Epithelial cell of prostate (primary cell): ENCODE measurements around the gene MAP1LC3A.

ENCODE experiments used
- DNase-seq: peaks from one replicate; pipeline ENCODE4 v3.0.0-alpha.2; 2011; ENCODE audit warnings: low read depth, low spot score
- H3K27ac ChIP-seq: fragments of 450-650 bp; 2 replicates; pipeline ENCODE4 v1.5.1; 2017; ENCODE audit warnings: mild to moderate bottlenecking

Gene MAP1LC3A

DNA sequence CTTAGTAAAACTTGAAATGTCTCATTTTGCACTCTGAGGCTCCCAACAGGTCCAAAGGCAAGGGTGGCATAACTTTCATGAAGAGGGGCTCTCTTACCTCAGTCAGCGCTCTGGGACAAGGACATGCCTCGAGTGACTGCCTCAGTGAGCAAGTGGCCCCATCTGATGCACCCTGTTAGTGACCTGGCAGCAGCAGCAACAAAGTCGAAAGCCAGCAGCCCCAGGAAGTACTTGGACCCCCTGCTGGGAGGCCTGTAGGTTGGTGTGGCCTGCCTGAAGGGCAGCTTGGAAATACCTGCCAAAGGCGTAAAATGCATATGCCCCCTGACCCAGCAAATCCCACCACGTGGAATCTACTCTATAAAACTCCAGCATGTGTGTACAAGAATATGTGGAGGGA, 13.2 kb downstream of the MAP1LC3A start:
- DNase-seq: no peak
- no peak overlapping the region for H3K27ac ChIP-seq

DNA sequence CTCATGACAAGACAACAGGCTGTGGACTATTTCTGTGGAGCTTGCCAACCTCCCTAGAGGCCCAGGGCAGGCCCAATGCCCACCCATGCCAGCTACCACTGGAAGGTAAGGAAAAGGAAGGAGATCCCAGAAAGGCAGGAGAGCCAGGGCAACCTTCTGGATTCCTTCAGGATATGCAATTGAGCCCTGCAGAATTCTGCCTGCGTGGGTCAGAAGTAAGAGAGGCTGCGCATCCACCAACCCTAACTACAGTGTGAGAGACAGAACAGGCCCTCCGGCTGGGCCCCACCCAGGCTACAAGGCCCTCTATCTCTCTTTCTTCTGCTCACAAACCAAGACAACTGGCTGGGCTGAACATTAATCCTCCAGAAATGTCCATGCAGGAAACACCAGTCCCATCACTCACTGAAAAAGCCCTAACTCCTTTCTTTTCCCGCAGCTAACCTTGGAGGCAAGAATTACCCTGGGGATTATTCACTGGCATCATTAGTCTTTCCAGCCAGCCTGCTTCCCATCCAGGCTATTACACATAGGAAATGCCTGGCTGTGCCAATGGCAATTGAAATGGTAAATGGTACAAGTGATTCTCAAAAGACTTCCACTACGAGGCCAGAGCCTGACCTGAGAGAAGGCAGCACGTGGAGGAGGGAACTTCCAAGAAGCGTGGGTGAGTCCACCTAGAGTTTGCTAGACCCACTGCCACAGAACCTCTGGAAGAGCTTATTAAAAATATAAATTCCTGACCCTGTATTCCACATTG, 15.2 kb downstream of the MAP1LC3A start:
- H3K27ac ChIP-seq: no peak overlapping the region
- DNase-seq: no peak

DNA sequence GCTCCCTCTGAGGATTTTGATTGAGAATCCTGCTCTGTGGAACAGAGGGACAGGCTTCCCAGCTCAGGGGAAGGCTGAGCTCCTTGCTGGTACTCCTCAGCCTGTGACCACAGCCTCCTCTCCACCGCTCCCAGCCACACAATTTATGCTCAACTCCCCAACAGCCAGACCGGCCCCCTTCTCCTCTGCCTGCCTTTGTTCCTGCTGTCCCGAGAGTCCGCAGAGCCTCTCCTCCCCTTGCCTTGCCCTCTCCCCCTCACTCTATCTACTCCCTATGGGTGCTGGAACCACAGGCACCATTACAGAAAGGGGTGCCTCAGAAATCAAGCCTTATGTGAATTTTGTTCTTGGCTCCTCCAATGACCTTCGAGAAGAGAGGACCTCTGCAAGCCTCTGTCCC, 15.9 kb downstream of the MAP1LC3A start:
- no peak overlapping the region for H3K27ac ChIP-seq
- DNase-seq: no peak

DNA sequence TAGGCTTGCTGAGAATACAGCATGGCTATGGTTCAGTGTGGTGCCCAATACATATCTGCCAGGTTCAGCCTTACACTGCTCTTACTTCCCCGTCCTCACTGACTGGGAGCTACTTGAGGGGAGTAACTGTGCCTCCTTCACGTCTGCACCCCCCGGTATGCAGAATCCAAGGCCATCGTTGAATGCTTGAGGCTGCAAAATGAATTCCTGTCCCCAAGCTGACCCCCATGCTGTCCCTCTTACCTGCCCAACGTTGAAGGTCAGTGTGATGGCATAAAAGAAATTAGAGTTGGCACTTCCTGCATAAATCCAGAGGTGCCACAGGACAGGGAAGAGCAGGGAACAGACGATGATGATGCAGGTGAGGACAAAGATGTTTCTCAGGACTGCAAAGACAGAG, 16.3 kb downstream of the MAP1LC3A start:
- H3K27ac ChIP-seq: no peak overlapping the region
- no peak for DNase-seq

DNA sequence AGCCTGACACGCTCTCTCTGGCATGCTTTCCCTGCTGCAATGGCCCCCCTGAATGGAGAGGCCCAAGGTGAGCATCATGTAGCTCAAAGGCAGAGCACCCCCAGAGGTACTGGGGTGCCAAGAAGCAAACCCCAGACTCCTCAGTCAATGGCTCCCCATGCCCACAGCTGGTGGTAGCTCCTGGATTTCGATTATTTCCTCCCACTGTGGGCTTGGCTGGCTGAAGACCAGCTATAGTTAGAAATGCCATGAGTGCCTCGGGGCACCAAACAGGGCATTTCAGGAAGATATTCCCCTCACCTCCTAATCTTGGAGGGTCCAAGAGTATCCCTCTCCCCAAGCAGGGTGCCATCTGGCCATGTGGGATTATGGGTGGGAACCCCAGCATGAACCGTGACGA, 16.8 kb downstream of the MAP1LC3A start:
- H3K27ac ChIP-seq: no peak overlapping the region
- DNase-seq: no peak

DNA sequence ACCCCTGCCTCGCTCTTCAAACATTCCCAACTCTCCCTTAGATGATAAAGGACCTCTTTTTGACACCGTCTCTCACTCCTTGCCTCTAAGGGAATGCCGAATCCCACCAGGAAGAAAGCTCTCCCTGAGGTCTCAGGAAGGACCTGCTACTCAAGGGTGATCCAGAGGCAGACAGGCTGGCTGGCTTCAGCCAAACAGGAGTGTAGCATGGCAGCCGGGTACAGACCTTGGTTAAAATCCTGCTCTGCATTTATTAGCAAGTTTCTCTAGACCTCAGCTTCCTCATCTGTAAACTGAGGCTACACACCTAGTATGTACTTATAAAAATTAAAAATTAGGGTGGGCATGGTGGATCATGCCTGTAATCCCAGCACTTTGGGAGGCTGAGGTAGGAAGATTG, 17.2 kb downstream of the MAP1LC3A start:
- H3K27ac ChIP-seq: no peak overlapping the region
- DNase-seq: no peak

DNA sequence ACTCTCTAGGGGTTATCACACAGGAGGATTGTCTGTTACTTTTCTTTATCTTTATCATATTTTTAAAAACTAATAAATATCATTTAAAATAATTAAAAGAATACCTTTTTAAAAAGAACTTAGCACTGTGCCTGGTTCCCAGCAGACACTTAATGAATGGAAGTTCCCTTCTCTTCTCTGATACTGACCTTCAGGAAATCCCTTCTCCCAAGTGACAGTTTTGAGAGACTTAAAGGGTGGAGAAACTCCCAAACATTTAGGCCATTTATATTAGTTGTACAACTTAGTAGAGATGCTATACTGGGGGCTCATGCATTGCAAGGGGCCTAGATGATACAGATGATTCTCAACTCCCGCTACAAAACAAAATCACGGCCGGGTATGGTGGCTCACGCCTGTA, 18.5 kb downstream of the MAP1LC3A start:
- H3K27ac ChIP-seq: no peak overlapping the region
- DNase-seq: no peak

DNA sequence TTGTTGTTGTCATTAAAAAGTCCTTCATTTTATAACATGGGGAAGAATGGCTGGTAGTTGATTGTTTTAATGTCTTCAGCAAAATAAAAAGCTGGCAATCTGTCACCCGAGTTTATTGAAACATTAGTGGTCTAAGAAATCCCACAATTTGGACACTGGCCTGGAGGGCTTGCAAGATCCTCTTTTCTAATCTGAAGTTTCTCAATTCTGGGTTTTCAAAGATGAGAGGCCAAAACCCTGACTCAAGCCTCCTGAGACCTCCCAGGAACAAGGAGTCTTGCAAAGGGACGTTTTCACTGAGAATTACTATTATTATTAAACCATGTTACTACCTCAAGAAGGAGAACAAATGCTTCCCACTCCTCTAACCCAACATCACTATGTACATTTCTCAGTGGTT, 19.5 kb downstream of the MAP1LC3A start:
- H3K27ac ChIP-seq: no peak overlapping the region
- DNase-seq: no peak

DNA sequence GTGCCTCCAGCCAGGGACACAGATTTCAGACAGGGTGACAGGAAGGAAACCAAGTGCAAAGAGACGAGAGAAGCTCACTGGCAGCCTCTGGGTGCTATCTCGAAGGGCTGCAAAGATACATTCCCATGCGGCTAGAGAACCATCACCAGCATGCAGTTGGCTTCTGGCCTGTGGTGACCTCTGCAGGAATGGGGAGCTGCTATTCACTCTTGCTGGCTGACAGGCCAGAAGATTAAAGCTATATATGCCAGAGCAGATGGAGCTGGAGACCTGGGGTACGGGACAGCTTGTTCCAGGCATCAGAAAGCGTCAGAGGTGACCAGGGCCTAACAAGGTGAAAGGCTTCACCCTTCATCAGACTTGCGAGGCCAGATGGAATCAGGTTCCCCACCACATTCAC, 20.0 kb downstream of the MAP1LC3A start:
- H3K27ac ChIP-seq: peak overlapping the region; percentile 40
- DNase-seq: no peak

DNA sequence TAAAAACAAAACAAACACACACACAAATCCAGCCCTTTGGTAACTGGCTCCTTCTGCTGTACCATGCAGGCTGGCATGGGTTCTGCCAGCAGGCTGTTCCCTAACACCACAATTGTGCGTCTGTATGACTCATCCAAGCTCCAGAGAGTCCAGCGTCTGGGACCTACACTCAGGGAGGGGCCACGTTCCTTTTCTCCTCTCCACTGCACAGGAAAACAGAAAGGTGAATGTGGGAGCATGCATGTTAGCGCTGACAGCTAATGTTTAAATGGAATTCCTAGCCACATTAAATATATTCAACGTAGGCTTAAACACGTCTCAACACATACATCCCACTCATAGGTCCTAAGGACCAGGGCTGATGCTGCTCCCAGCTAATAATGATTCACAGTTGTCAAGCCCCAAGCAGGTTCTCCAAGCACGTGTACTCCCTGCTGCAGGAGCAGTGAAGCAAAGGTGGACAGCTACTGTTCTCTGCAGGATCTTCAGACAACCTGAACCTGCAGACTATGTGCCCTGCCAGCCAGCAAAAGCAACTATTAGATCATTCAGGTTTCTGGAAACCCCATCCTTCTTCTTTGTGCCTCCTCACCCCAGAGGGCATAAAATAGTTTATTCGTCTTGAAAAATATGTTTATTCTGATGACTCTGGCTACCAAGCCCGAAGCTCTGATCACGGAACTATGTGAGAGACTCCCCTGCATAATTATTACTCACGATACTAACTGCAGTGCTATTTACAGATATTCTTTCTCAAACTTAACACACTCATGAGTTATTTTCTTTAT, 20.9 kb downstream of the MAP1LC3A start:
- DNase-seq: peak; percentile 95
- H3K27ac ChIP-seq: peak overlapping the region; percentile 40

DNA sequence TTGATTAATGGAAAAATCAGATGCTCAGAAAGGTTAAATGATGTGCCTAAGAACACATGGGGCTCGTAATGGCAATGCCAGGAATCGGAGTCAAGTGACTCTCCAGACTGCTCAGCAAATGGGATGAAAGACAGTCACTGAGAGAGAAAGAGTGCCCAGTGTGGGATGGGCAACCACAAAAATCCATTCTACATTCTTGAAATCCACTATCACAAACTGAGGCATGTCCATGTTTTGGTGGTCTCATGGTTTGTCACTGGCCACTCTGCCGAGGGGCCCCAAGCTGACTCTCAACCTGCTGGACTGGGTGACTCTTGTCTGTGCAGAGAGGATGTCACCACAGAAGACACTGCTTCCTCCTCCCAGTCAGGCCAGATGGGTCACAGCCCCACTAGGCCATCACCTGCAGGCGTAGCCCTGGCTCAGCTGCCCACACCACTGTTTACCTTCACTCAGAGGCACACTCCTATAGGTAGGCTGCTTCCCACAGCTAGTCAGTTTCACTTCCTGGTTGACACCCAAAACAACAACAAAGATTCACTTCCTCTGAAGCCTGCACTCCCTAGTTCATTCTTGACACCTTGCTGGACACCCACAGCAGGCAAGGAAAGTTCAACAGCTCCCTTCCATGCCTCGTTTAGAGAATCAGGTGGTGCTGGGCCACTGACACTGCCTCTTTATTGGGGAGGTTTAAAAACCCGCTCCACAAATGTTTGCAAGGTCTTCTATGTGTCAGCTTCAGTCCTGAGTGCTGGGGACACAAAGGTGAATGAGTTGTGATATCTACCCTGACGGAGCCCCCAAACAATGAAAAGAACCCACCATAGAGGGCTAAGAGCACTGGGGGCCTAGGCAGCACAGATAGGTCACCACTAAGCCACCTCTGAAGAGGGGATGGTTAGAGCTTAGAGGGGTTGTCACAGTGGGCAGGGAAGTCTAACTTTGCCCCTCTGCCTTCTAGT, 21.7 kb downstream of the MAP1LC3A start:
- peak overlapping the region; percentile 40 for H3K27ac ChIP-seq
- peak; percentile 56 for DNase-seq

DNA sequence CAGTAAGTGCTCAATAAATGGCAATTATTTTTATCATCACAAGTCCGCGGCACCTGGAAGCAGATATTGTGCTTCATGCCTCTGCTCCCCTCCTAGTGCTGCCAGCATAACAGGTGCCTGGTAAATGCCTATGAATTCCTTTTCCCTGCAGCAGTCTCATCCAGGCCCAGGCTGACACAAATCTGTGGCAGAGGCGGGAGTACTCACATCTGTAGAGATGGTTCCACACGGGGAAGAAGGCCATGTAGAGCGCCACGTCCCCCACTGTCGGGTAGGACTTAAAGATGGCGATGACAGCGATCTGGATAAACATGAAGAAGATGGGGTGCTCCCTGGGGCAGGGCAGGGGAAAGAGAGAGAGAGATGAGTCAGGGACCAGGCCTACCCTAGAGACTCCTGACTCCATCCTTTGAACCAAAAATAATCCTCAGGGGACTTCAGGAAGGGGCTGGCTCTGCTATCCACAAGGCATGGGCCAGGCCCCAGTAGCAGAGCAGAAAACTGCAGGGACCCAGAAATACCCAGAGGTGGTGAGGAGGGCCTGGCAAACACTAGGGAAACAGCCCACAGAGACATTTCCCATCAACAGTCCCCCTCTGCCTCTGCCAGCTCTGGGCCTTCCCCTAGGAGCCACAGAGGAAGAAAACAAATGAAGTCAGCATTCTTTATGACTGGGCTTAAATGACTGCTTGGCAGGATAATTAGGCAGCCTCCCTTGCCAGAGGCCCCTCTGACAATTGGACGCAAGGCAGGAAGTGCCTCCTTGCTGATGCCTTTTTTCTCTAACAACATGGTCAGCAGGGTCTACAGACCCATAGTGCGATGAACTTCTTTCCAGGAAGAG, 23.0 kb downstream of the MAP1LC3A start:
- peak overlapping the region; percentile 35 for H3K27ac ChIP-seq
- DNase-seq: no peak

DNA sequence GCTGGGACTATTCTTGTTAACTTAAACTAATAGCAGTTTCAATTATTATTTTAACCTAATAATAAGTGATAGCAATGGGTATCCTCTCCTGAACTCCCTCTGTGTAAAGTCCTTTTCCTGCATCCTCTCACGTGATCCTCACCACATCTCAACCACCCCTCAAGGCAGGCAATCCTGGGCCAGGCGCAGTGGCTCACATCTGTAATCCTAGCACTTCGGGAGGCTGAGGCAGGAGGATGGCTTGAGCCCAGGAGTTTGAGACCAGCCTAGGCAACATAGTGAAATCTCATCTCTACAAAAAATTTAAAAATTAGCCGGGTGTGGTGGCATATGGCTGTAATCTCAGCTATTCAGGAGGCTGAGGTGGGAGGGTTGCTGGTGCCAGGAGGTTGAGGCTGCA, 23.7 kb downstream of the MAP1LC3A start:
- no peak for DNase-seq
- H3K27ac ChIP-seq: peak overlapping the region; percentile 35

DNA sequence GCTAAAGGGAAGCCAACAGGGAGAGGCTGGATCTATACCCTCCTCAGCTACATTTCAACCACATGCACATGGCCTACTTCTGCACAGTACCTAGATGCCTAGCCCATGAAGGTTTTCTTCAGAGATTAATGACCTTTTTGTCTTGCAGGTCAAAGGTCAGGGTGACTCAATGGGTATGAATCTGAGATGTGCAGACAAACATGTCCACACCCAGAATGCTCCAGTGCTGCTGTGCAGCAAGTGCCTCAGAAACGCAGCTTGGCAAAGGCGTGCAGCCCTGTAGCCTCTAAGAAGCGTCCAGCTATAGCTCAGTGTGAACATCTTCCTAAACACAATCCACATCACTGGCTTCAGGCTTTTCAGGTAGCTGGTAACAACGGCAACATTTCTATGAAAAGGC, 24.4 kb downstream of the MAP1LC3A start:
- peak overlapping the region; percentile 35 for H3K27ac ChIP-seq

DNA sequence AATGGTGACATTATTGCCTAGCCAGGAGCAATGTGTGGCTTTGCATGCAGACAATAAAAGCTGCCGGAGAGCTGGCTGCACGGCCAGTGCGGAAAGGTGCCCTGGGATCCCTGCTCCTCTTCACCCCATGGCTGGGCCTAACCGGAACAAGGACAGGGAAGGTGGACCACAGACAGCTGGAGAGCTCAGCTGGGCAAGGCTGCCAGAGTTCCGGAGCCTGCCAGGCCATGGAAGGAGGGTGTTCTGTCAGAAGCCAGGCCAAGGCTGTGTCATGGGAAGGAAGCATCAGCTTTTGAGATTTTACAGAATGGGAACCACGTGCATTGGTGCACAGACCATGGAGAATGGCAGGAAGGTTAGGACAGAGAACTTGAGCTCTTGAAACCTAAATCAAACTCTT, 25.0 kb downstream of the MAP1LC3A start:
- H3K27ac ChIP-seq: no peak overlapping the region
- no peak for DNase-seq

More for the DNA sequence above, 24.4 kb downstream of the MAP1LC3A start:
- no peak for DNase-seq

DNA sequence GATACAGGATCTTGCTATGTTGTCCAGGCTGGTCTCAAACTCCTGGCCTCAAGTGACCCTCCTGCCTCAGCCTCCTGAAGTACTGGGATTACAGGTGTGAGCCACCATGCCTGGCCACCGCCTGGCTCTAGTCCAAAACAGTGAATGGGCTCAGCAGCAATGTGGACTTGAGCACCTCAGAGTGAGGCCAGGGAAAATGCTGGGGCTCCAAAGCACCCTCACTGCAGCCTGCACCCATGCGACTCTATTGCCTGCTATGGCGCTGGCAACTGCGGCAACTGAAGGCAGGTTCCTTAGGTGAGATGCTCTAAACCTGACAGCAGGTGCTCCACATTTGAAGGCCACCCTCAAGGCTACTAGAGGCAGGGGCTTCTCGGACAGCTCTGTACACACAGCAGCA, 26.5 kb downstream of the MAP1LC3A start:
- no peak overlapping the region for H3K27ac ChIP-seq
- DNase-seq: no peak

DNA sequence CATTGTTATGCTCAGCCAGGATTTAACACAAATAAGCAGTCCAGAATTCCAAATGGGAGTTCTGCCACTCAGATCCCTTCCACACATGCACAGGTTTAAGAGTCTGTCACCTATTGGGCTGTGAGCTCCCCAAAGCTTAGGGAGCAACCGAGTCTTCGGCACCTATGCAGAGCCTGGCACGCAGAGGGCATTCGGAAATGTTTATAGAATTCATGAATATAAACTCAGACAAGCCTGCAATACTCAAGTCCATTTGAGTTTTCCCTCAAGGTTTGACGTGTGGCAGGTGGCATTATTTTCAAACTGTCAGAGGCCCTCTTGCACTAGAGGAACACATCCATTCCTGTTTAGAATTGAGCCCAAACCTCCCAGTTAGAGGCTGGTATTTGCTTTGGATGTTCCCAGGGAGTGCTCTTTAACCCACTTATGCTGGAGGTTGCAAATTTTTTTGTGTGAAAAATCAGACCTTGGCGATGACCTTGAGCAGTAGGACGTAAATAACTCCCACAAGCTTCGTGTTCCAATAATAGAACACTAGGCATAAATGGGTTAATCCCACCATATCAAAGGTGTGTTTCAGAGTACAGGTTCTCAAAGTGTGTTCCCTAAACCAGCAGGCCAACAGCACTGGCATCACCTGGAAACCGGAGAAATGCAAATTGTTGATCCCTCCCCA, 28.1 kb downstream of the MAP1LC3A start:
- no peak for DNase-seq
- H3K27ac ChIP-seq: no peak overlapping the region

DNA sequence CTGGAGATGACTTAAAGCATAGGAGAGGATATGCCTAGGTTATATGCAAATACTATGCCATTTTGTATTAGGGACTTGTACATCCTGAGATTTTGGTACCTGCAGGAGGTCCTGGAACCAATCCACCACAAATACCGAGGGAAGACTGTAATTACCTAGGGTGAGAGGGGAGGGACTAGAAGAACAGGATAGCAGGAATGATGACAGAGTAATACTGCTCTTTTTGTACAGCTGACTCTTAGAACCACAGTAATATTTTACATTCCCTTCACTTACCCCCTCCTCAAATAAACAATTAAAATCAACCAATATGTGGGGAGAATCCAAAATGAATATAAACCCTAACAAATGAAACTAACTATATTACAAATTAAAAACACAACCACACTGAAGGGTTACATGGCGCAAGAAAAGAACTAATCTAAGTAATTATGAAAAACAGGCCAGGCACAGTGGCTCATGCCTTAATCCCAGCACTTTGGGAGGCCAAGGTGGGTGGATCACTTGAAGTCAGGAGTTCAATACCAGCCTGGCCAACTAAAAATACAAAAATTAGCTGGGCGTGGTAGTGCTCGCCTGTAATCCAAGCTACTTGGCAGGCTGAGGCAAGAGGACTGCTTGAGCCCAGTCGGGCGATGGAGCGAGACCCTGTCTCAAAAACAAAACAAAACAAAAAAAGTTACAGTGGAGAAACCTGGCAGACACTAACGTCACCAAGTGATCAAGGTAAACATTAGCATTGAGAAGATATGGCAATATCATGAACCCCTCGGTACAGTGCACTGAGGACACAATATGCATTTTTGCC, 37.1 kb downstream of the MAP1LC3A start:
- H3K27ac ChIP-seq: no peak overlapping the region
- no peak for DNase-seq
